PFSK-1 (cell line): ENCODE data around the gene BMP7.

Experiments used
- FOXP2 ChIP-seq: optimal IDR thresholded peaks from 2 replicates; pipeline ENCODE3; 2011; ENCODE audit warnings: borderline replicate concordance, control low read depth, inconsistent platforms; ENCODE audit not compliant: insufficient read depth; ENCODE audit errors: extremely low read length, extremely low read depth
- POLR2AphosphoS5 ChIP-seq: IDR thresholded peaks from 2 replicates; pipeline ENCODE4 v1.6.1; 2012; ENCODE audit warnings: low read depth, mild to moderate bottlenecking, control low read depth, low read length, moderate library complexity
- SIN3A ChIP-seq: IDR thresholded peaks from 2 replicates; pipeline ENCODE4 v1.6.1; 2012; ENCODE audit warnings: mild to moderate bottlenecking, low read length, moderate library complexity, borderline replicate concordance; ENCODE audit not compliant: insufficient read depth
- TAF1 ChIP-seq: IDR thresholded peaks from 2 replicates; pipeline ENCODE4 v1.6.1; 2012; ENCODE audit warnings: low read length, control low read depth, borderline replicate concordance; ENCODE audit not compliant: insufficient read depth
- TF ChIP-seq, protein P1 (sequence below), 2 experiments: IDR thresholded peaks; 2 replicates each; pipeline versions ENCODE4 v1.6.1 to v1.8.0; 2011 to 2012; ENCODE audit warnings: low read depth in 2 of 2, low read length in 2 of 2, control low read depth in 1 of 2, inconsistent platforms in 1 of 2, mild to moderate bottlenecking in 1 of 2, moderate library complexity in 1 of 2; ENCODE audit not compliant: insufficient read depth in 1 of 2

The BMP7 gene

DNA sequence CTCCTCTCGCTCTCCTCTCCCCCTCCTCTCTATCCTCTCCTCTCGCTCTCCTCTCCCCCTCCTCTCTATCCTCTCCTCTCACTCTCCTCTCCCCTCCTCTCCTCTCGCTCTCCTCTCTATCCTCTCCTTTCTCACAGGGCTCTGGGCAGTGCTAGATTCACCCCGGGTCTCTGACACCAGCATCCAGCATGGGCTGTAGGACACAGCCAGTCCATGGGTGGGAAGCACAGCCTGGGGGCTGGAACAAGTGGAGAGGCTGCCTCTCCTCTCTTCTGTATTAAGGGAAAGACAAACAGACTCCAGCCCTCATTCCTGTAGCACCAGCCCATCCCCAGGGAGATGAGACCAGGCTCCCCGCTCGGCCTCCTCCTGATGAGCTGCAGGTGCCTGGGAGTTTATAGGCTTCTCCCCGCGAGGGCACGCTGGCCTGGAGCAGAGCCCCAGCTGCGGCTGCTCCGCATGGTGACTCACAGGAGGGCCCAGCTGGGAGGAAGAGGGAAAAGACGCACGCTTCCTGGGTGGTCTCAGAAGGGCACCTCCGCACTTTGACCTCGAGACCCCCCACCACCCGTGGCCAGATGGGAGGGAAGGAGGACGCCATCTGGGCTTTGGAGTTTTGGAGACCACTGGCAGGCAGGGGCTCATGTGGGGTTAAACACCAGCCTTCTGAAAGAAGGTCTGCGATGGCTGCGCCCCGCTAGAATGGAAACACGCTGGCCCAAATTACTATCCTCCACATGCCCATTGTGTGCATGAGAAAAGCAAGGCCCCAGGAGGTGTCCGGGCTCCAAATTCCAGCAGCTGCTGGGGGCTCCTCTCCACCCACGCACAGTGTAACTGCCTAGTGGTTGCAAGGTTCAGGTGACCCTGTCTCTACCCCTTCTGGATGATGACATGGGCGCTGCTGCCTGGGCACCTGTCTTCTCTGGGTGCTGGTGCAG is 68.0 kb downstream of the BMP7 start:
- TF ChIP-seq POLR2AphosphoS5, result no peak
- no peak for TF ChIP-seq FOXP2
- TF ChIP-seq TAF1, result no peak
- no peak for TF ChIP-seq SIN3A
- TF ChIP-seq, protein P1, sequence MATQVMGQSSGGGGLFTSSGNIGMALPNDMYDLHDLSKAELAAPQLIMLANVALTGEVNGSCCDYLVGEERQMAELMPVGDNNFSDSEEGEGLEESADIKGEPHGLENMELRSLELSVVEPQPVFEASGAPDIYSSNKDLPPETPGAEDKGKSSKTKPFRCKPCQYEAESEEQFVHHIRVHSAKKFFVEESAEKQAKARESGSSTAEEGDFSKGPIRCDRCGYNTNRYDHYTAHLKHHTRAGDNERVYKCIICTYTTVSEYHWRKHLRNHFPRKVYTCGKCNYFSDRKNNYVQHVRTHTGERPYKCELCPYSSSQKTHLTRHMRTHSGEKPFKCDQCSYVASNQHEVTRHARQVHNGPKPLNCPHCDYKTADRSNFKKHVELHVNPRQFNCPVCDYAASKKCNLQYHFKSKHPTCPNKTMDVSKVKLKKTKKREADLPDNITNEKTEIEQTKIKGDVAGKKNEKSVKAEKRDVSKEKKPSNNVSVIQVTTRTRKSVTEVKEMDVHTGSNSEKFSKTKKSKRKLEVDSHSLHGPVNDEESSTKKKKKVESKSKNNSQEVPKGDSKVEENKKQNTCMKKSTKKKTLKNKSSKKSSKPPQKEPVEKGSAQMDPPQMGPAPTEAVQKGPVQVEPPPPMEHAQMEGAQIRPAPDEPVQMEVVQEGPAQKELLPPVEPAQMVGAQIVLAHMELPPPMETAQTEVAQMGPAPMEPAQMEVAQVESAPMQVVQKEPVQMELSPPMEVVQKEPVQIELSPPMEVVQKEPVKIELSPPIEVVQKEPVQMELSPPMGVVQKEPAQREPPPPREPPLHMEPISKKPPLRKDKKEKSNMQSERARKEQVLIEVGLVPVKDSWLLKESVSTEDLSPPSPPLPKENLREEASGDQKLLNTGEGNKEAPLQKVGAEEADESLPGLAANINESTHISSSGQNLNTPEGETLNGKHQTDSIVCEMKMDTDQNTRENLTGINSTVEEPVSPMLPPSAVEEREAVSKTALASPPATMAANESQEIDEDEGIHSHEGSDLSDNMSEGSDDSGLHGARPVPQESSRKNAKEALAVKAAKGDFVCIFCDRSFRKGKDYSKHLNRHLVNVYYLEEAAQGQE (IDR thresholded peaks at IDR 0.05; ENCODE audit: insufficient read depth in 1 of 2, low read depth in 2 of 2, low read length in 2 of 2), result no peak

DNA sequence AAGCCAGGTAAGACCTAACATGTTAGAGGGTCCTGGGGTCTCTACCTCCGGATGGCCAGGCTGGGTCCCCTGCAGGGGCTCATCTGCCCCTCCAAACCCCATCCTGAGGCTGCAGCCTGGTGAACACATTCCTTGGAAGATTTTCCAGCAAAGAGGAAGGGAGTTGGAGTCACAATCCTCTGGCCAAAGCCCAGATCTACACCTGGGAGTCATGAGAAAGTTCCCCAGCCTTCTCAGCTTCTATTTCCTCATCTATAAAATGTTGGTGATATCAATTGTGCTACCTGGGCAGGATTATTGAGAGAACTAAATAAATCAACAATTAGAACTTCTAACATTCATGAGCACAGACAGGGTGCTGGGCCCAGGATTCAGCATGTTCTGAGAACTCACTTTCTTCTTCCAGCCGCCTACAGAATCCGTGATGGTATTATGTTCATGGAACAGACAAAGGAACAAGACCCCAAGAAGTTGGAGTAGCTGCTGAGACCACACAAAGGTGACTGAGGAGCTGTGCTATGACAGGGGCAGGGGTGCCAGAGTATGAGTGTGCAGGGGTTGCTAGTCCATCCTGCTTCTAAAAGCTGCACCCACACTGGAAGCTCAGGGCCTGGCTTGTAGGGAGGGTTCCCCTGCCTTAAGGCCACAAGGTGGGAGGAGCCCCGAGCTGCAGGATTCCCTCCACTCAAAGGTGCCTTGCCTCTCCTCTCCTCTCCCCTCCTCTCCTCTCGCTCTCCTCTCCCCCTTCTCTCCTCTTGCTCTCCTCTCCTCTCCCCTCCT is 68.9 kb downstream of the BMP7 start:
- TF ChIP-seq, protein P1 (IDR thresholded peaks at IDR 0.05; ENCODE audit: insufficient read depth in 1 of 2, low read depth in 2 of 2, low read length in 2 of 2), result no peak
- TF ChIP-seq TAF1, result no peak
- TF ChIP-seq FOXP2, result no peak
- TF ChIP-seq POLR2AphosphoS5, result no peak
- no peak for TF ChIP-seq SIN3A

DNA sequence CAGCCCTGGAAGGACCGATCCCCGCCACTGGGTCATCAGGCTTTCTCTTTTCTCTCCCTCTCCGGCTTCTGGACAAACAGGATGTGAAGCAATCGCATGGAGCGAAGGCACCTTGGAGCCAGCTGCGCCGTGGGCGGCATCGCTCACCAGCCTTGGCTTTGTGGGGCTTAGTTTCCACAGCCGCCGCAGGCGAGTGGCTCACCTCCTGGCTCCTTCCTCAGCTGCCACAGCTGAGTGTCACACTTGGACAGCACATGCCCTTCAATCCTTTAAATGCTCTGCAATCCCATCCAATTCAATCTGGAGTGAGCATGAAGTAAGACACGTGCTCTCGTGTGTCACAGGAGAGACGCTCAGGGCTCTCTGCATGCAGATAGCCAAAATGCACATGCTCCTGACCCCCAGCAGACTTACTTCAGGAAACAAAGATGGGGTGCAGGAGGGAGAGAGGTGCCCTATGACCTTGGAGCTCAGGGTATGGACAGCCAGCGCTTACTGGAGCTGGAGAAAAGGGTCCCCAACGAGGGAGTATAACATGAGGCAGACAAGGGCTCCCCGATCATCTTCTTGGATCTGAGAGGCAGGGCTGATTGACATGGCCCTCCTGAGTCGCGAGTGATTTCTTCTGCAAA is 70.9 kb downstream of the BMP7 start:
- no peak for TF ChIP-seq POLR2AphosphoS5
- TF ChIP-seq, protein P1 (IDR thresholded peaks at IDR 0.05; ENCODE audit: insufficient read depth in 1 of 2, low read depth in 2 of 2, low read length in 2 of 2), result no peak
- no peak for TF ChIP-seq SIN3A
- no peak for TF ChIP-seq TAF1
- TF ChIP-seq FOXP2, result no peak

DNA sequence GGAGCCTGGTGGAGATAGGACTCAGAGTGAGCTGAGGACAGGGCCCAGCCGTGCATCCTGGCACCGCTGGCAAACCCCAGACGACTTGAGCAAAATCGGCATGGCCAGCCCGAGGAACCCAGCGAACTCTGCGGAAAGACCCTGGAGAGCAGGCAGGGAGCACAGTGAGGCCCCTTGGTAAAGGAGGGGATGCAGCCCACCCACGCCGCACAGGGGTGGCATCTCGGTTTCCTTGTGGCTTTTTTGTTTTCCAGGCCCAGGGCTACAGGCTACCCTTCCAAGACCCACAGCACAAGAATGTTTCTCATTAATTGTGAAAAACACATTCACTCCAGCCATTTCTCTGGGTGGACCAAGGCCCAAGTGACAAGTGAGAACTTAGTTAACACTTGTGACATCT is 71.4 kb downstream of the BMP7 start:
- TF ChIP-seq, protein P1 (IDR thresholded peaks at IDR 0.05; ENCODE audit: insufficient read depth in 1 of 2, low read depth in 2 of 2, low read length in 2 of 2), result no peak
- TF ChIP-seq TAF1 (no peak), FOXP2 (no peak), SIN3A (no peak), POLR2AphosphoS5 (no peak)
